Epithelial cell of esophagus (primary cell): ENCODE data around the gene PRKAR2A.

ENCODE experiments used
- DNase-seq: peaks from one replicate; pipeline ENCODE4 v3.0.0; 2010; ENCODE audit warnings: low read depth
- H3K4me3 ChIP-seq: 2 replicates; pipeline ENCODE4 v1.5.1; 2011; ENCODE audit warnings: mild to moderate bottlenecking, low read length, control low read depth
- CTCF ChIP-seq: IDR thresholded peaks from 2 replicates; pipeline ENCODE4 v1.5.1; 2011; ENCODE audit warnings: low read depth, mild to moderate bottlenecking, low read length, control low read depth, inconsistent platforms; ENCODE audit not compliant: insufficient read depth; ENCODE audit errors: missing control alignments

Gene PRKAR2A

GRCh38 chr3:48847504-48848423 is at the start of gene PRKAR2A:
Gene PRKAR2A, minus strand, starts transcription at chr3:48847874. Its CDS starts 278 bp downstream, at chr3:48847596.
- peak within 1 kb of the TSS; percentile 73 for H3K4me3 ChIP-seq
- TF ChIP-seq CTCF: no peak
- peak; percentile 86 for DNase-seq

- TF ChIP-seq CTCF: no peak
- H3K4me3 ChIP-seq: no peak overlapping the region
- no peak for DNase-seq
These were observed 49.3 kb upstream of the PRKAR2A start for GRCh38 chr3:48896936-48897335.

- TF ChIP-seq CTCF: no peak
- no peak overlapping the region for H3K4me3 ChIP-seq
- DNase-seq: no peak
These were observed 46.8 kb upstream of the PRKAR2A start for GRCh38 chr3:48894516-48894915.

GRCh38 chr3:48891606-48892005 is 43.9 kb upstream of the PRKAR2A start:
- DNase-seq: no peak
- TF ChIP-seq CTCF: no peak
- no peak overlapping the region for H3K4me3 ChIP-seq

- no peak for DNase-seq
- TF ChIP-seq CTCF: no peak
- H3K4me3 ChIP-seq: no peak overlapping the region
These were observed 38.1 kb upstream of the PRKAR2A start for GRCh38 chr3:48885753-48886152.

- DNase-seq: no peak
- no peak for TF ChIP-seq CTCF
These were observed 34.0 kb upstream of the PRKAR2A start for GRCh38 chr3:48881652-48882114.

GRCh38 chr3:48881006-48881405 is 33.3 kb upstream of the PRKAR2A start:
- TF ChIP-seq CTCF: no peak
- H3K4me3 ChIP-seq: no peak overlapping the region
- no peak for DNase-seq

More at GRCh38 chr3:48881652-48882114, 34.0 kb upstream of the PRKAR2A start:
- no peak overlapping the region for H3K4me3 ChIP-seq
